Heart right ventricle (tissue), 16 donors: ENCODE data around the gene ZNF426. TPM values are rescaled to one million over a fixed set of nuclear protein-coding genes. Genes with fewer than 3 reads are reported as not detected.
"Not testable (repeated sequence)": the region's sequence is repeated elsewhere in the genome, so short reads cannot be mapped to it uniquely, and the experiment has no call there.

Experiments
- ATAC-seq, 8 donors: fragments of 200-7000 bp; cut with Tn5 transposase; one replicate each; pipeline ENCODE4 v1.9.1; 2020; ENCODE audit warnings: mild to moderate bottlenecking in 8 of 8, moderate library complexity in 8 of 8, moderate number of reproducible peaks in 1 of 8
- DNase-seq, 2 donors: peaks; one replicate each; pipeline ENCODE4 v3.0.0-alpha.2; 2020
- H3K27ac ChIP-seq, 10 donors: fragments of 200-600 bp; sonication (generic) in 2 of 10; one replicate each; pipeline versions ENCODE4 v1.5.0 to v1.8.0; 2020 to 2022; ENCODE audit warnings: mild to moderate bottlenecking in 3 of 10
- H3K27me3 ChIP-seq, 7 donors: fragments of 200-600 bp; one replicate each; pipeline ENCODE4 v1.8.0; 2021 to 2022; ENCODE audit warnings: mild to moderate bottlenecking in 2 of 7
- H3K36me3 ChIP-seq, 9 donors: fragments of 200-600 bp; sonication (generic) in 1 of 9; one replicate each; pipeline versions ENCODE4 v1.5.0 to v1.8.0; 2020 to 2022; ENCODE audit warnings: mild to moderate bottlenecking in 2 of 9
- H3K4me1 ChIP-seq, 9 donors: fragments of 200-600 bp; sonication (generic) in 1 of 9; one replicate each; pipeline versions ENCODE4 v1.5.0 to v1.8.0; 2020 to 2022; ENCODE audit warnings: mild to moderate bottlenecking in 4 of 9
- H3K4me3 ChIP-seq, 10 donors: fragments of 200-600 bp; sonication (generic) in 2 of 10; one replicate each; pipeline versions ENCODE4 v1.5.0 to v1.8.0; 2020 to 2022; ENCODE audit warnings: mild to moderate bottlenecking in 7 of 10, moderate library complexity in 2 of 10
- H3K9me3 ChIP-seq, 11 donors: fragments of 200-600 bp in 10 of 11; sonication (generic) in 2 of 11; one replicate each; pipeline versions ENCODE4 v1.5.0 to v1.8.0; 2013 to 2022; ENCODE audit warnings: mild to moderate bottlenecking in 2 of 11, control low read depth in 1 of 11, moderate library complexity in 1 of 11
- CTCF ChIP-seq, 9 donors: fragments of 200-600 bp; sonication (generic) in 2 of 9; IDR thresholded peaks; one replicate each; pipeline versions ENCODE4 v1.5.0 to v1.8.0; 2021 to 2022; ENCODE audit warnings: antibody characterized with exemption in 9 of 9, mild to moderate bottlenecking in 5 of 9, moderate library complexity in 1 of 9
- WGBS, 2 donors: extraction: QIAGEN DNeasy Blood & Tissue Kit; methylation state at CpG; one replicate each; pipeline ENCODE4 v1.1.7; 2013; ENCODE audit warnings: inconsistent platforms in 1 of 2; 5-methylcytosine and 5-hydroxymethylcytosine counted together
- intact Hi-C, 10 donors: fragments of 100-400 bp; cut with DNase I; formaldehyde crosslinking; loops; one replicate each; pipeline versions ENCODE4 v1.11.1 to v1.14.2; 2022
- polyA plus RNA-seq, 2 donors: library from polyadenylated mRNA; stranded (reverse); fragments of 200-250 nt; gene quantifications; one replicate each; pipeline ENCODE4 v1.2.3, GENCODE V29; 2013
- total RNA-seq, 10 donors: library from RNA; stranded (reverse); fragmentation: NEBNext Ultra II Directional in 3 of 10; extraction: Animal tissue kit (Norgen Biotek cat#: 25700) in 3 of 10; gene quantifications; one replicate each; pipeline versions ENCODE4 v1.2.1 to v1.2.4, GENCODE V29; 2021 to 2023
- donor health status: Arrhythmogenic right ventricular cardiomyopathy.
- donor health status: ischemic (EF 13 %, LVEDD 7.1; RV severe dilation, severe dysfunction).
- donor health status: healthy with polysubstance abuse.
- donor health status: DM: no; HTN: yes; CAD: no.
- donor health status: DM: no; HTN: no; CAD: no.
- donor health status: ischemic (EF 25% LVEDD 6.9; RV normal size, moderate dysfunction).
- donor health status: ischemic (EF 25% LVEDD 5.7; RV mildly dilated, moderate dysfunction).
- donor health status: healthy.
- donor health status: DM: yes; HTN: yes; CAD: no.
- donor health status: Ischemic cardiomyopathy.
- donor health status: ischemic (EF 35%, LVEDD 5.7; RV mildly dilated, moderate dysfunction).
- donor health status: nonischemic (EF 11% LVEDD 7.7; RV severe dilation, severe dysfunction).
- donor health status: DM: yes; HTN: yes; CAD: no.
- donor health status: PGD.
- donor health status: ischemic (EF 29% LVEDD 5.4; RV normal size, mild dysfunction).
- donor health status: nonischemic (EF 23%, LVEDD 6.1; RV moderate dilation, normal function).

Gene ZNF426
- total and polyA plus RNA-seq, 12 donors = 2.6 to 20.2 (median 16.0) TPM

- DNase-seq = no peak
- Histone ChIP-seq H3K4me3 (no peak overlapping the region), H3K36me3 (peaks cover 0 to 9% (median 0%) of the 10 kb centered on the region in 9 donors), H3K4me1 (no peaks in the 10 kb centered on the region), H3K9me3 (peaks cover 0 to 92% (median 12%) of the 10 kb centered on the region in 11 donors), H3K27me3 (no peaks in the 10 kb centered on the region), H3K27ac (no peak overlapping the region)
- TF ChIP-seq CTCF (IDR thresholded peaks at IDR 0.05) = no peak
- no peak for ATAC-seq
- 95 to 96% methylated on average over 7 of the region's 7 CpGs for WGBS, 2 donors
- intact Hi-C loops = no loop called here
Measured at GRCh38 chr19:9552536-9553274, 14.3 kb upstream of the ZNF426 start.

GRCh38 chr19:9547870-9548269 lies 9.4 kb upstream of the ZNF426 start:
- intact Hi-C loops = no loop called here
- no peaks in the 10 kb centered on the region for H3K27me3 ChIP-seq
- H3K36me3 ChIP-seq = no peaks in the 10 kb centered on the region
- no peak overlapping the region for H3K4me3 ChIP-seq
- H3K9me3 ChIP-seq = peaks cover 0 to 57% (median 0%) of the 10 kb centered on the region in 11 donors
- H3K27ac ChIP-seq = no peak overlapping the region
- ATAC-seq (no peak), DNase-seq (no peak)
- 93 to 94% methylated on average over 10 to 11 of the region's 11 CpGs for WGBS, 2 donors
- TF ChIP-seq CTCF (IDR thresholded peaks at IDR 0.05) = no peak
- H3K4me1 ChIP-seq = no peaks in the 10 kb centered on the region

GRCh38 chr19:9541281-9541680 lies 2.8 kb upstream of the ZNF426 start:
- peaks cover 0 to 23% (median 16%) of the 10 kb centered on the region in 9 donors for H3K4me1 ChIP-seq
- H3K27me3 ChIP-seq, intact Hi-C loops, H3K4me3 ChIP-seq, ATAC-seq, DNase-seq, H3K36me3 ChIP-seq, H3K27ac ChIP-seq: not testable (repeated sequence)
- WGBS, 2 donors = 92 to 94% methylated on average over 12 of the region's 12 CpGs
- peaks cover 0 to 20% (median 0%) of the 10 kb centered on the region in 11 donors for H3K9me3 ChIP-seq

- ATAC-seq, H3K27ac ChIP-seq, H3K4me3 ChIP-seq, DNase-seq, H3K27me3 ChIP-seq: not testable (repeated sequence)
- H3K9me3 ChIP-seq = peaks cover 0 to 29% (median 0%) of the 10 kb centered on the region in 11 donors
- intact Hi-C loops = loop anchor here in 2 of 10 donors (5.0 to 10.0 kb wide), 2 partner anchors 45 to 228 kb away; partner anchors contain the start of gene ZNF121 (in 1 of the 2)
- WGBS, 2 donors = 94 to 100% methylated on average over 1 of the region's 1 CpG
- peaks cover 0 to 23% (median 16%) of the 10 kb centered on the region in 9 donors for H3K4me1 ChIP-seq
- H3K36me3 ChIP-seq = peaks cover 0 to 23% (median 18%) of the 10 kb centered on the region in 9 donors
Measured at GRCh38 chr19:9539921-9540320, 1.5 kb upstream of the ZNF426 start.

GRCh38 chr19:9539201-9539600 lies 756 bp upstream of the ZNF426 start:
- Histone ChIP-seq H3K36me3 (peaks cover 0 to 30% (median 25%) of the 10 kb centered on the region in 9 donors), H3K4me3 (peak overlapping the region in 9 of 10 donors; percentile 59 to 97 (median 80)), H3K9me3 (peaks cover 0 to 32% (median 4%) of the 10 kb centered on the region in 11 donors), H3K27ac (peak overlapping the region; percentile 92 to 98 (median 95)), H3K4me1 (peaks cover 0 to 23% (median 16%) of the 10 kb centered on the region in 9 donors)
- ATAC-seq, DNase-seq, H3K27me3 ChIP-seq: not testable (repeated sequence)
- intact Hi-C loops = loop anchor here in 2 of 10 donors (5.0 to 10.0 kb wide), 2 partner anchors 46 to 227 kb away; partner anchors contain the start of gene ZNF121 (in 1 of the 2)
- 83 to 85% methylated on average over 6 of the region's 6 CpGs for WGBS, 2 donors
